ENCODE data around the gene MYO15A.

The MYO15A gene

DNA sequence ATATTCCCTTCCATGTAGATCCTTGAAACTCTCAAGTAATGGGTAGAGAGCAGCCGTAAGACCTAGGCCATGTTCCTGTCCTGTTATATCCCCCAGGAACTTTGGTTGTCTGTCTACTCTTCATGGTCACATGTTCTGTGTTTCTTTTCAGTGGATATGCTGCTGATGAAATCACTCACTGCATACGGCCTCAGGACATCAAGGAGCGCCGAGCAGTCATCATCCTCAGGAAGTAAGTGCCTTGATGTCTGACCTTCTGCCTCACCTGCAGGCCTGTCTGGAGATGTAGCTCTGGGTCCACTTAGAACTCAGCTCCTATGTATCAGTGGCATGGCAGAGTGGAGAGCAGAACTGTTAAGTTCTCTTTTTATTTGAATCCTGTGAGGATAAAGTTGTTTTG is 86.2 kb downstream of the MYO15A start:
- no peak for DNase-seq (ENCODE audit: low read depth)
- no peak overlapping the region for H3K4me3 ChIP-seq (ENCODE audit: low read depth, low read length)
- in situ Hi-C loops (cut with HindIII; ENCODE audit: low sequenced_read_pairs) = no loop called here
- TF ChIP-seq, protein P1, sequence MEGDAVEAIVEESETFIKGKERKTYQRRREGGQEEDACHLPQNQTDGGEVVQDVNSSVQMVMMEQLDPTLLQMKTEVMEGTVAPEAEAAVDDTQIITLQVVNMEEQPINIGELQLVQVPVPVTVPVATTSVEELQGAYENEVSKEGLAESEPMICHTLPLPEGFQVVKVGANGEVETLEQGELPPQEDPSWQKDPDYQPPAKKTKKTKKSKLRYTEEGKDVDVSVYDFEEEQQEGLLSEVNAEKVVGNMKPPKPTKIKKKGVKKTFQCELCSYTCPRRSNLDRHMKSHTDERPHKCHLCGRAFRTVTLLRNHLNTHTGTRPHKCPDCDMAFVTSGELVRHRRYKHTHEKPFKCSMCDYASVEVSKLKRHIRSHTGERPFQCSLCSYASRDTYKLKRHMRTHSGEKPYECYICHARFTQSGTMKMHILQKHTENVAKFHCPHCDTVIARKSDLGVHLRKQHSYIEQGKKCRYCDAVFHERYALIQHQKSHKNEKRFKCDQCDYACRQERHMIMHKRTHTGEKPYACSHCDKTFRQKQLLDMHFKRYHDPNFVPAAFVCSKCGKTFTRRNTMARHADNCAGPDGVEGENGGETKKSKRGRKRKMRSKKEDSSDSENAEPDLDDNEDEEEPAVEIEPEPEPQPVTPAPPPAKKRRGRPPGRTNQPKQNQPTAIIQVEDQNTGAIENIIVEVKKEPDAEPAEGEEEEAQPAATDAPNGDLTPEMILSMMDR (IDR thresholded peaks at IDR 0.05; ENCODE audit: low read depth, low read length, missing control alignments) = no peak

DNA sequence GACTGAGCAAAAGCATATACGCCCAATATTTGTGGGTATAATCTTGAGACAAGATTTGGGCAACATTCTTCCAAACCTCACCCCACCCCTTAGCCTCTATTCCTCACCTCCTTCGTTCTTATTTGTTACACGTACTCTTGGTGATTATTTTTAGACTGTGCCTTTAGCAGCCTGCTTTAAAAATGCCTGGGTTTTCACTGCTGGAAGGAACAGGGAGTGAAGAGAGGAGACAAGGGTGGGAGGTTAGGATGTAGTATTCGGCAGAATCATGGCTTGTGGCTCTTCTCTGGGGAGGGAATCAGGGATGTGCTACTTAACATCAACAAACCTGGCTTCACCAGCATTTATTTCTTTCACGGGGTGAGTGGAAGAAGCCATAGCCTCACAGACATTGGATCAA is 86.7 kb downstream of the MYO15A start:
- in situ Hi-C loops (cut with HindIII; ENCODE audit: low sequenced_read_pairs) = no loop called here
- TF ChIP-seq, protein P1 (IDR thresholded peaks at IDR 0.05; ENCODE audit: low read depth, low read length, missing control alignments) = no peak
- no peak overlapping the region for H3K4me3 ChIP-seq (ENCODE audit: low read depth, low read length)
- no peak for DNase-seq (ENCODE audit: low read depth)

DNA sequence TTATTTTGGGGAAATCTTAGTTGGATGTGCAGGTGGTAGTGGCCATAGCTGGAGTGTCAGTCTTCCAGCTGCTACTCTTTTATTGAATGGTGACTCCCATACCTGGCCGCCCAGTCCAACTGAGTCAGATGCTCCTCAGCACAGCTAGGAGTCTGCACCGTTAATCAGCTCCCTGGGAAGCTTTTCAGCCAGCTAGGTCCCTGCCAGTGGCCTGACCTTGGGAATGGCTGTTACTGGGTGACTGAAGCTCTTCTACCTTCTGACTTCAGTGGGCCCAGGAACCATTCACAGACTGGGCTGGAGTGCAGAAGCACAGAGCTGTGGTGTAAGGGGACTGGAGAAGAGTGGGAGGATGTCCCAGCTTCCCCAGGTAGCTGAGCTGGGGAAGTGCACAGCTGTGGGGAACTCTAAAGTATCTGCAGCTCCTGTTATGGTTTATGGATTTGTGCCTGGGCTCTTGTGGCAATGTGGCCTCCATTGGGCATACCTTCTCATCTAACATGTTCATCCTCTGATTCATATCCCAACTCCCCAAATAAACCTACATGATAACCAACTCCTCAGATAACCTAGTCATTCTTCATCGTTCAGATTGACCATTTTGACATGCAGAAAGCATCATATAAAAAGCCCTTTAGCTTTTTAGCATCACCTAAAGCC is 89.1 kb downstream of the MYO15A start:
- no peak for DNase-seq (ENCODE audit: low read depth)
- TF ChIP-seq, protein P1 (IDR thresholded peaks at IDR 0.05; ENCODE audit: low read depth, low read length, missing control alignments) = no peak
- no peak overlapping the region for H3K4me3 ChIP-seq (ENCODE audit: low read depth, low read length)
- in situ Hi-C loops (cut with HindIII; ENCODE audit: low sequenced_read_pairs) = no loop called here

DNA sequence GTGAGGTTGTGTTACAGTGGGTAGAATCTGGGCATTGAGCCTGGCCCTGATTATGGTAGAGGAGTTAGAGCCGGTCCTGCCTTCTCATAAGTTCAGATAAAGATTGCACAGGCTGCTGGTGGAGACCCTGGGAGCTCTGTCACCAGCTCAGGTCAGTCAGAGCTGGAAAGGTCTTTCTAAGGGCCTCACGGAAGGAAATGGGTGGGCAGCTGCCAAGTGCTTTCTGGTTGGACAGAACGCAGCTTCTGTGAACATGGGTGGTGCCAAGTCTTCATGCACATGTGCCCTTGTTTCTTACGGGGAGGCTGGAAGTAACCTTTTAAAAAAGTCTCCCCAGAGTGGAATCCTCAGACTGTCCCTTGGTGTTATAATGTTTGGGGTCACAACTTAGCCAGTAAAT is 90.0 kb downstream of the MYO15A start:
- TF ChIP-seq, protein P1 (IDR thresholded peaks at IDR 0.05; ENCODE audit: low read depth, low read length, missing control alignments) = no peak
- no peak for DNase-seq (ENCODE audit: low read depth)
- no peak overlapping the region for H3K4me3 ChIP-seq (ENCODE audit: low read depth, low read length)
- in situ Hi-C loops (cut with HindIII; ENCODE audit: low sequenced_read_pairs) = no loop called here

DNA sequence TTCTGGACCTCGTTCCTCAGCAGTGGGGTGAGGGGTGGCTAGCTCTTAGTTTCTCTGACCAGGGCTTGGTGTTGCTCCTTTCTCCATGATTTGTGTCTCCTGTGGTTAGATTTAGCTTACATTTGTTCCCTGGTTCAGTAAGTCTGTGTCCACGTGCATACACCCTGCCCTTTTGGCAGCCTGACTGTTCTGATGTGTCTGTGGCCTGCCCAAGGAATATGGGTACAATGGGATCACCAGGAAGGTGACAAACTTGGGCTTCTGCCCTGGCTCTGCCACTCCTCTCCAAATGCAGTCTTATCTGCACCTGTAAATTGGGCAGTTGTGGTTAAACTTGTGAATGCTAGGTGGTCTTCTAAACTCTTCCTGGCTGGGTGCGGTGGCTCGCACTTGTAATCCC is 92.6 kb downstream of the MYO15A start:
- in situ Hi-C loops (cut with HindIII; ENCODE audit: low sequenced_read_pairs) = no loop called here
- TF ChIP-seq, protein P1 (IDR thresholded peaks at IDR 0.05; ENCODE audit: low read depth, low read length, missing control alignments) = no peak
- DNase-seq (ENCODE audit: low read depth) = no peak
- no peak overlapping the region for H3K4me3 ChIP-seq (ENCODE audit: low read depth, low read length)

DNA sequence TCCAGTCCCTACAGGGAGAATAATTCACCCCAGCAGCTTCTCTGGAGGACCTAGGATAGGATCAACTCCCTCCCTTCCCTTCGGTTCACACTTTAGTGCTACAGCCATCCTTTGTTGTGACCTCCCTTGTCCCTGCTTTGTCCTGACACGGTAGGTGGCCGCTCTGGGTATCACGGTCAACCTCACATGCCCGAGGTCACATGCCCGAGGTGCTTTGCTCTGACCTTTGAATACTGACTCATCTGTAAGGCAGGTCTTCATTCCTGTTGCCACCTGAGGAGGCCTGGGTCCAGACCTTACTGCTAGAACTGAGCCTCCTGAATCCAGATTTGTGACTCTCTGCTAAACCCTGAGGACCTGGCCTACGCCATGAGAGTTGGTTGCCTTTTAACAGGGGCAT is 94.8 kb downstream of the MYO15A start:
- H3K4me3 ChIP-seq (ENCODE audit: low read depth, low read length) = no peak overlapping the region
- no peak for DNase-seq (ENCODE audit: low read depth)
- in situ Hi-C loops (cut with HindIII; ENCODE audit: low sequenced_read_pairs) = no loop called here
- TF ChIP-seq, protein P1 (IDR thresholded peaks at IDR 0.05; ENCODE audit: low read depth, low read length, missing control alignments) = no peak

All from astrocyte of the cerebellum (primary cell).